HepG2 (cell line): ENCODE results near the gene VSNL1. TPM values are rescaled to one million over a fixed set of nuclear protein-coding genes. Genes with fewer than 3 reads are reported as not detected.
A peak's percentile ranks its signal among the peaks of the same experiment; 100 is the strongest.
"Not testable (repeated sequence)": the region's sequence is repeated elsewhere in the genome, so short reads cannot be mapped to it uniquely, and the experiment has no call there.

ENCODE experiments used
- ATAC-seq: fragments of 200-7000 bp; cut with Tn5 transposase; 3 replicates; pipeline ENCODE4 v1.9.1; 2020; ENCODE audit warnings: mild to moderate bottlenecking, moderate library complexity
- BruUV-seq: library from RNA; stranded (reverse); fragments of 400-500 nt; replicated peaks from 2 replicates; lab custom pipeline; 2021; lab: Mats Ljungman, UMichigan
- CTCF ChIA-PET: fragments of 300-600 bp; formaldehyde crosslinking; extraction: SDS; loops from one replicate; lab custom pipeline; 2021; ENCODE audit warnings: low total read pairs, inconsistent platforms, low intra/inter-chr PET ratio; lab: Yijun Ruan, JAX
- POLR2A ChIA-PET: fragments of 350-600 bp; sonication (Branson Sonifier 250); formaldehyde crosslinking; loops from one replicate; lab custom pipeline; 2020; ENCODE audit warnings: antibody characterized with exemption, inconsistent platforms; lab: Yijun Ruan, JAX
- DNase-seq: peaks from one replicate; pipeline ENCODE4 v3.0.0-alpha.2; 2015; ENCODE audit warnings: low spot score
- FAIRE-seq: peaks from 3 replicates; lab custom pipeline; 2011; peaks lifted over from hg19 to GRCh38; lab: Jason Lieb, UNC
- H2AFZ ChIP-seq: one replicate; pipeline ENCODE4 v1.6.1; 2011; ENCODE audit warnings: low read length, inconsistent platforms
- H3K27ac ChIP-seq: fragments of 300-600 bp; 3 replicates; pipeline ENCODE4 v1.8.0; 2011; ENCODE audit warnings: mixed run types, mild to moderate bottlenecking, mixed read lengths, low read length, inconsistent platforms; ENCODE audit not compliant: insufficient read depth; ENCODE audit errors: extremely low read length
- H3K27me3 ChIP-seq, 2 experiments: fragments of 200-600 bp in 1 of 2; 2 replicates in 1 of 2; 3 replicates in 1 of 2; pipeline versions ENCODE4 v1.6.0 to v1.8.0; 2011; ENCODE audit warnings: low read length in 2 of 2, mild to moderate bottlenecking in 2 of 2, moderate library complexity in 2 of 2, inconsistent platforms in 1 of 2; ENCODE audit not compliant: insufficient read depth in 2 of 2, control insufficient read depth in 1 of 2
- H3K36me3 ChIP-seq, 2 experiments: fragments of 200-600 bp in 1 of 2; replicated peaks in 1 of 2; 2 replicates in 1 of 2; 3 replicates in 1 of 2; pipeline versions ENCODE4 v1.5.1 to v1.8.0; 2011; ENCODE audit warnings: low read length in 2 of 2, inconsistent platforms in 1 of 2; ENCODE audit not compliant: insufficient read depth in 2 of 2, control insufficient read depth in 1 of 2
- H3K4me1 ChIP-seq: 2 replicates; pipeline ENCODE4 v1.5.1; 2012; ENCODE audit warnings: low read length, inconsistent platforms; ENCODE audit not compliant: insufficient read depth
- H3K4me2 ChIP-seq: 2 replicates; pipeline ENCODE4 v1.6.0; 2011; ENCODE audit warnings: low read depth, low read length, inconsistent platforms
- H3K4me3 ChIP-seq, 3 experiments: fragments of 200-600 bp in 1 of 3; sonication (generic), shearing (Covaris generic) in 1 of 3; replicated peaks in 1 of 3; 2 replicates each; pipeline ENCODE4 v1.5.1; 2011 to 2016; ENCODE audit warnings: low read length in 3 of 3, inconsistent platforms in 2 of 3, low read depth in 2 of 3, mild to moderate bottlenecking in 2 of 3, control low read depth in 1 of 3, mixed read lengths in 1 of 3; ENCODE audit not compliant: insufficient read depth in 1 of 3
- H3K79me2 ChIP-seq: one replicate; pipeline ENCODE4 v1.6.1; 2011; ENCODE audit warnings: low read length, inconsistent platforms; ENCODE audit not compliant: insufficient read depth
- H3K9ac ChIP-seq: 2 replicates; pipeline ENCODE4 v1.6.0; 2011; ENCODE audit warnings: mild to moderate bottlenecking, low read depth, low read length, inconsistent platforms; ENCODE audit not compliant: insufficient read depth
- H3K9me3 ChIP-seq: 2 replicates; pipeline ENCODE4 v1.5.1; 2012; ENCODE audit warnings: mild to moderate bottlenecking, low read length
- H4K20me1 ChIP-seq: 2 replicates; pipeline ENCODE4 v1.6.0; 2011; ENCODE audit warnings: inconsistent platforms, mild to moderate bottlenecking, low read length, moderate library complexity; ENCODE audit not compliant: insufficient read depth
- HOMEZ ChIP-seq: IDR thresholded peaks from 2 replicates; pipeline ENCODE4 v1.6.1; 2016; ENCODE audit warnings: low read depth
- MAFK ChIP-seq, 2 experiments: IDR thresholded peaks in 1 of 2; conservative IDR thresholded peaks in 1 of 2; 2 replicates each; pipeline ENCODE4 v1.6.1; 2011; ENCODE audit warnings: improper control_type of control experiment in 2 of 2, low read length in 2 of 2
- ZBTB33 ChIP-seq: sonication (generic); formaldehyde crosslinking; IDR thresholded peaks from 2 replicates; pipeline ENCODE4 v1.4.0; 2020; ENCODE audit warnings: missing genetic modification reagents
- ZMYM4 ChIP-seq: sonication (generic); formaldehyde crosslinking; IDR thresholded peaks from 2 replicates; pipeline ENCODE4 v1.8.1; 2023; ENCODE audit warnings: mild to moderate bottlenecking, missing genetic modification reagents
- ZNF766 ChIP-seq: sonication (generic); formaldehyde crosslinking; IDR thresholded peaks from 2 replicates; pipeline ENCODE4 v1.5.0; 2020; ENCODE audit warnings: missing genetic modification reagents, borderline replicate concordance
- ZSCAN5A ChIP-seq: sonication (generic); formaldehyde crosslinking; IDR thresholded peaks from 2 replicates; pipeline ENCODE4 v1.8.0; 2022; ENCODE audit warnings: mild to moderate bottlenecking, missing genetic modification reagents, borderline replicate concordance
- WGBS: methylation state at CpG from one replicate; pipeline ENCODE4 v1.1.6; 2017; ENCODE audit warnings: low lambda C conversion rate; 5-methylcytosine and 5-hydroxymethylcytosine counted together
- in situ Hi-C: cut with HindIII; loops from 2 replicates; pipeline ENCODE4 v1.10.0; 2017; ENCODE audit warnings: low pct_unique_long_range_greater_than_20kb; ENCODE audit not compliant: extremely low pct_ligation_motif_present
- intact Hi-C: fragments of 100-400 bp; cut with micrococcal nuclease; formaldehyde crosslinking; loops from one replicate; pipeline ENCODE4 v1.10.0; 2022; ENCODE audit not compliant: unreplicated experiment
- polyA plus RNA-seq, 8 experiments: library from polyadenylated mRNA; depleted of rRNA in 3 of 8; stranded (reverse) in 7 of 8; unstranded in 1 of 8; fragments of >200 nt; fragmentation: Illumina TruSeq in 4 of 8; extraction: Trizol in 4 of 8; gene quantifications; 2 replicates each; pipeline versions ENCODE4 v1.2.1 to v1.2.3, GENCODE V29; 2011 to 2016; ENCODE audit warnings: low read depth in 4 of 8, missing spikeins in 1 of 8, mixed read lengths in 1 of 8; ENCODE audit not compliant: insufficient read depth in 1 of 8
- total RNA-seq, 5 experiments: library from RNA; depleted of rRNA; stranded (reverse); fragments of >200 nt; fragmentation: Illumina TruSeq; extraction: Trizol; gene quantifications; 2 replicates each; pipeline ENCODE4 v1.2.3, GENCODE V29; 2016; ENCODE audit warnings: low read depth in 1 of 5

VSNL1 gene
- total and polyA plus RNA-seq, 2 of the 13 experiments (the other 11 are each of a cell fraction or from before 2014, with no cell fraction given) = 63.2 to 95.9 TPM

DNA sequence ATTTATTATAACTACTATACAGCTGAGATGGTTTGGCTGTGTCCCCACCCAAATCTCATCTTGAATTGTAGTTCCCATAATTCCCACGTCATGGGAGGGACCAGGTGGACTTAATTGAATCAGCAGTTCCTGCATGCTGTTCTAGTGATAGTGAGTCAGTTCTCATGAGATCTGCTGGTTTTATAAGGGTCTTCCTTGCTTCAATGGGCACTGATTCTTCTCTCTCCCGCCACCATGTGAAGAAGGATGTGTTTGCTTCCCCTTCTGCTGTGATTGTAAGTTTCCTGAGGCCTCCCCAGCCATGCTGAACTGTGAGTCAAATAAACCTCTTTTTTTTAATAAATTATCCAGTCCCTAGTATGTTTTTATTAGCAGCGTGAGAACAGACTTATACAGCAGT, 25.2 kb downstream of the VSNL1 start:
- H4K20me1 ChIP-seq, intact Hi-C loops, H3K36me3 ChIP-seq, in situ Hi-C loops, POLR2A ChIA-PET, H3K4me2 ChIP-seq, FAIRE-seq, ATAC-seq, H2AFZ ChIP-seq, H3K4me3 ChIP-seq, H3K4me1 ChIP-seq, H3K27me3 ChIP-seq, H3K9me3 ChIP-seq, BruUV-seq, H3K9ac ChIP-seq, CTCF ChIA-PET, H3K27ac ChIP-seq, DNase-seq: not testable (repeated sequence)
- H3K79me2 ChIP-seq = peaks cover 83% of the 10 kb centered on the region
- 98% methylated on average over 3 of the region's 3 CpGs for WGBS
- TF ChIP-seq MAFK (conservative IDR thresholded peaks at IDR 0.05 in 1 of 2, IDR thresholded peaks at IDR 0.05 in 1 of 2; ENCODE audit: low read length in 2 of 2) (peak in 1 of 2 experiments; percentile 13; a peak in 1 of 4 replicates), HOMEZ (CRISPR knock-in tag) (peak; percentile 15; the same call in 1 of the 2 replicates), ZSCAN5A (CRISPR knock-in tag) (peak; percentile 91; the same call in 1 of the 2 replicates), ZNF766 (CRISPR knock-in tag) (0 out of 2 replicates have a peak, but pooled peaks have one; percentile 38), ZMYM4 (CRISPR knock-in tag) (peak; percentile 63), ZBTB33 (CRISPR knock-in tag) (peak; percentile 59; the same call in 1 of the 2 replicates)
